Sigmoid colon (tissue), 7 donors: ENCODE results near the gene DNAH10. TPM values are rescaled to one million over a fixed set of nuclear protein-coding genes. Genes with fewer than 3 reads are reported as not detected.

Experiments used
- DNase-seq: peaks from one replicate; pipeline ENCODE4 v3.0.0-alpha.2; 2019
- H3K27ac ChIP-seq, 4 donors: fragments of 200-600 bp; sonication (generic); one replicate each; pipeline ENCODE4 v1.5.1; 2016 to 2019; ENCODE audit warnings: mild to moderate bottlenecking in 1 of 4
- H3K27me3 ChIP-seq, 3 donors: fragments of 200-600 bp; sonication (generic); one replicate each; pipeline ENCODE4 v1.5.1; 2019; ENCODE audit warnings: mild to moderate bottlenecking in 1 of 3
- H3K36me3 ChIP-seq, 4 donors: fragments of 200-600 bp; sonication (generic); one replicate each; pipeline ENCODE4 v1.5.1; 2016 to 2019
- H3K4me1 ChIP-seq, 4 donors: fragments of 200-600 bp; sonication (generic); one replicate each; pipeline ENCODE4 v1.5.1; 2017 to 2019
- H3K4me3 ChIP-seq, 4 donors: fragments of 200-600 bp; sonication (generic); one replicate each; pipeline ENCODE4 v1.5.1; 2017 to 2019; ENCODE audit warnings: mild to moderate bottlenecking in 2 of 4, moderate library complexity in 1 of 4
- H3K9me3 ChIP-seq, 4 donors: fragments of 200-600 bp in 3 of 4; sonication (generic) in 3 of 4; one replicate each; pipeline versions ENCODE4 v1.5.1 to v1.6.1; 2013 to 2019
- EP300 ChIP-seq, 4 donors: sonication (generic); formaldehyde crosslinking; IDR thresholded peaks; one replicate each; pipeline ENCODE4 v1.6.1; 2017; ENCODE audit warnings: antibody characterized with exemption in 4 of 4
- POLR2A ChIP-seq, 2 donors: fragments of 450-650 bp; IDR thresholded peaks; one replicate each; pipeline ENCODE4 v1.6.1; 2016; ENCODE audit warnings: antibody characterized with exemption in 2 of 2, mild to moderate bottlenecking in 2 of 2, moderate library complexity in 2 of 2
- POLR2AphosphoS5 ChIP-seq, 4 donors: sonication (generic); formaldehyde crosslinking; IDR thresholded peaks; one replicate each; pipeline ENCODE4 v1.6.1; 2017; ENCODE audit warnings: antibody characterized with exemption in 4 of 4
- WGBS, 2 donors: extraction: QIAGEN DNeasy Blood & Tissue Kit; methylation state at CpG; one replicate each; pipeline ENCODE4 v1.1.7; 2013; 5-methylcytosine and 5-hydroxymethylcytosine counted together
- intact Hi-C: fragments of 100-400 bp; cut with DNase I; formaldehyde crosslinking; loops from one replicate; pipeline ENCODE4 v1.15.1; 2023
- polyA plus RNA-seq, 3 donors: library from polyadenylated mRNA; stranded (reverse); fragments of 200-250 nt; gene quantifications; one replicate each; pipeline ENCODE4 v1.2.3, GENCODE V29; 2013
- total RNA-seq, 4 donors: library from RNA; depleted of rRNA; stranded (reverse); fragments of >200 nt; gene quantifications; one replicate each; pipeline ENCODE4 v1.1.0, GENCODE V29; 2016
- TF ChIP-seq, protein P1 (sequence below), 4 experiments: fragments of 450-650 bp in 3 of 4; fragments of 200-600 bp in 1 of 4; IDR thresholded peaks; one replicate each; pipeline ENCODE4 v1.5.1; 2016 to 2019; ENCODE audit warnings: antibody characterized with exemption in 4 of 4, mild to moderate bottlenecking in 3 of 4, moderate library complexity in 2 of 4
- donor health status: healthy with polysubstance abuse.
- donor health status: Bipolar disorder and iron deficiency.
- donor health status: healthy.

The DNAH10 gene
- total and polyA plus RNA-seq, 7 donors, result under 0.01 to 0.29 (median 0.16) TPM; not detected in 4

- no peaks in the 10 kb centered on the region for H3K36me3 ChIP-seq
- WGBS, 2 donors, result 76 to 90% methylated on average over 1 of the region's 1 CpG
- TF ChIP-seq POLR2AphosphoS5 (IDR thresholded peaks at IDR 0.05) (no peak), EP300 (IDR thresholded peaks at IDR 0.05) (no peak), POLR2A (IDR thresholded peaks at IDR 0.05) (no peak)
- TF ChIP-seq, protein P1, sequence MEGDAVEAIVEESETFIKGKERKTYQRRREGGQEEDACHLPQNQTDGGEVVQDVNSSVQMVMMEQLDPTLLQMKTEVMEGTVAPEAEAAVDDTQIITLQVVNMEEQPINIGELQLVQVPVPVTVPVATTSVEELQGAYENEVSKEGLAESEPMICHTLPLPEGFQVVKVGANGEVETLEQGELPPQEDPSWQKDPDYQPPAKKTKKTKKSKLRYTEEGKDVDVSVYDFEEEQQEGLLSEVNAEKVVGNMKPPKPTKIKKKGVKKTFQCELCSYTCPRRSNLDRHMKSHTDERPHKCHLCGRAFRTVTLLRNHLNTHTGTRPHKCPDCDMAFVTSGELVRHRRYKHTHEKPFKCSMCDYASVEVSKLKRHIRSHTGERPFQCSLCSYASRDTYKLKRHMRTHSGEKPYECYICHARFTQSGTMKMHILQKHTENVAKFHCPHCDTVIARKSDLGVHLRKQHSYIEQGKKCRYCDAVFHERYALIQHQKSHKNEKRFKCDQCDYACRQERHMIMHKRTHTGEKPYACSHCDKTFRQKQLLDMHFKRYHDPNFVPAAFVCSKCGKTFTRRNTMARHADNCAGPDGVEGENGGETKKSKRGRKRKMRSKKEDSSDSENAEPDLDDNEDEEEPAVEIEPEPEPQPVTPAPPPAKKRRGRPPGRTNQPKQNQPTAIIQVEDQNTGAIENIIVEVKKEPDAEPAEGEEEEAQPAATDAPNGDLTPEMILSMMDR (IDR thresholded peaks at IDR 0.05), result no peak
- no peaks in the 10 kb centered on the region for H3K4me1 ChIP-seq
- no peak overlapping the region for H3K27ac ChIP-seq
- H3K9me3 ChIP-seq, result no peaks in the 10 kb centered on the region
- DNase-seq, result no peak
- no peak overlapping the region for H3K4me3 ChIP-seq
- intact Hi-C loops, result no loop called here
- H3K27me3 ChIP-seq, result no peaks in the 10 kb centered on the region
These were observed 94.6 kb downstream of the DNAH10 start for GRCh38 chr12:123856681-123857080.

GRCh38 chr12:123858176-123858575 lies 96.1 kb downstream of the DNAH10 start:
- TF ChIP-seq, protein P1 (IDR thresholded peaks at IDR 0.05), result no peak
- no peak for TF ChIP-seq EP300 (IDR thresholded peaks at IDR 0.05)
- no peak for TF ChIP-seq POLR2A (IDR thresholded peaks at IDR 0.05)
- TF ChIP-seq POLR2AphosphoS5 (IDR thresholded peaks at IDR 0.05), result no peak
- H3K9me3 ChIP-seq, result no peaks in the 10 kb centered on the region
- no peak for DNase-seq
- no peaks in the 10 kb centered on the region for H3K36me3 ChIP-seq
- H3K27me3 ChIP-seq, result peaks cover 0 to 3% (median 0%) of the 10 kb centered on the region in 3 donors
- WGBS, 2 donors, result 84 to 86% methylated on average over 9 of the region's 9 CpGs
- H3K4me1 ChIP-seq, result no peaks in the 10 kb centered on the region
- H3K27ac ChIP-seq, result no peak overlapping the region
- no peak overlapping the region for H3K4me3 ChIP-seq
- intact Hi-C loops, result no loop called here

GRCh38 chr12:123859035-123859434 lies 96.9 kb downstream of the DNAH10 start:
- no peaks in the 10 kb centered on the region for H3K9me3 ChIP-seq
- intact Hi-C loops, result no loop called here
- TF ChIP-seq POLR2A (IDR thresholded peaks at IDR 0.05) (no peak), POLR2AphosphoS5 (IDR thresholded peaks at IDR 0.05) (no peak), EP300 (IDR thresholded peaks at IDR 0.05) (no peak)
- TF ChIP-seq, protein P1 (IDR thresholded peaks at IDR 0.05), result no peak
- H3K27me3 ChIP-seq, result peaks cover 0 to 5% (median 0%) of the 10 kb centered on the region in 3 donors
- no peak for DNase-seq
- H3K36me3 ChIP-seq, result no peaks in the 10 kb centered on the region
- H3K4me1 ChIP-seq, result no peaks in the 10 kb centered on the region
- H3K4me3 ChIP-seq, result no peak overlapping the region
- H3K27ac ChIP-seq, result no peak overlapping the region
- 84 to 88% methylated on average over 13 of the region's 13 CpGs for WGBS, 2 donors

- H3K9me3 ChIP-seq, result no peaks in the 10 kb centered on the region
- TF ChIP-seq EP300 (IDR thresholded peaks at IDR 0.05) (no peak), POLR2AphosphoS5 (IDR thresholded peaks at IDR 0.05) (no peak), POLR2A (IDR thresholded peaks at IDR 0.05) (no peak)
- TF ChIP-seq, protein P1 (IDR thresholded peaks at IDR 0.05), result no peak
- H3K36me3 ChIP-seq, result no peaks in the 10 kb centered on the region
- H3K27ac ChIP-seq, result no peak overlapping the region
- H3K27me3 ChIP-seq, result peaks cover 0 to 5% (median 0%) of the 10 kb centered on the region in 3 donors
- WGBS, 2 donors, result 40 to 60% methylated on average over 3 of the region's 3 CpGs
- intact Hi-C loops, result no loop called here
- H3K4me1 ChIP-seq, result no peaks in the 10 kb centered on the region
- DNase-seq, result no peak
- no peak overlapping the region for H3K4me3 ChIP-seq
These were observed 98.3 kb downstream of the DNAH10 start for GRCh38 chr12:123860377-123860776.

GRCh38 chr12:123861392-123861791 lies 99.3 kb downstream of the DNAH10 start:
- no peak overlapping the region for H3K27ac ChIP-seq
- H3K27me3 ChIP-seq, result peaks cover 0 to 5% (median 0%) of the 10 kb centered on the region in 3 donors
- H3K4me3 ChIP-seq, result no peak overlapping the region
- no peak for DNase-seq
- no peaks in the 10 kb centered on the region for H3K4me1 ChIP-seq
- WGBS, 2 donors, result 83 to 88% methylated on average over 4 of the region's 4 CpGs
- H3K36me3 ChIP-seq, result no peaks in the 10 kb centered on the region
- no peaks in the 10 kb centered on the region for H3K9me3 ChIP-seq
- intact Hi-C loops, result no loop called here
- TF ChIP-seq POLR2AphosphoS5 (IDR thresholded peaks at IDR 0.05) (no peak), EP300 (IDR thresholded peaks at IDR 0.05) (no peak), POLR2A (IDR thresholded peaks at IDR 0.05) (no peak)
- TF ChIP-seq, protein P1 (IDR thresholded peaks at IDR 0.05), result no peak
